SJSA1 (cell line): ENCODE results near the gene SLC6A17. TPM values are rescaled to one million over a fixed set of nuclear protein-coding genes. Genes with fewer than 3 reads are reported as not detected.

Experiments
- DNase-seq, 2 experiments: peaks; one replicate each; pipeline ENCODE4 v3.0.0-alpha.2; 2015 to 2020; ENCODE audit warnings: low spot score in 2 of 2, low read depth in 1 of 2
- H3K27ac ChIP-seq: fragments of 250-450 bp; sonication (Bioruptor Pico); 2 replicates; pipeline ENCODE4 v1.5.1; 2020; ENCODE audit warnings: mild to moderate bottlenecking, moderate library complexity
- H3K27me3 ChIP-seq: fragments of 250-450 bp; sonication (Bioruptor Pico); replicated peaks from 2 replicates; pipeline ENCODE4 v1.5.1; 2020; ENCODE audit warnings: mild to moderate bottlenecking, moderate library complexity
- H3K36me3 ChIP-seq: fragments of 250-450 bp; sonication (Bioruptor Pico); 2 replicates; pipeline ENCODE4 v1.5.1; 2020; ENCODE audit warnings: mild to moderate bottlenecking
- H3K4me1 ChIP-seq: fragments of 250-450 bp; sonication (Bioruptor Pico); replicated peaks from 2 replicates; pipeline ENCODE4 v1.6.1; 2021; ENCODE audit warnings: mild to moderate bottlenecking
- H3K4me3 ChIP-seq: fragments of 250-450 bp; sonication (Bioruptor Pico); 2 replicates; pipeline ENCODE4 v1.5.1; 2020; ENCODE audit warnings: mild to moderate bottlenecking
- H3K9me3 ChIP-seq: fragments of 250-450 bp; sonication (Bioruptor Pico); replicated peaks from 2 replicates; pipeline ENCODE4 v1.5.1; 2020; ENCODE audit warnings: mild to moderate bottlenecking
- total RNA-seq: library from RNA; depleted of rRNA; stranded (reverse); fragments of >200 nt; shearing (Covaris generic); gene quantifications from 2 replicates; pipeline ENCODE4 v1.2.3, GENCODE V29; 2014

The SLC6A17 gene
- total RNA-seq, 1 experiment from 2014 or later: 2.1 TPM

DNA sequence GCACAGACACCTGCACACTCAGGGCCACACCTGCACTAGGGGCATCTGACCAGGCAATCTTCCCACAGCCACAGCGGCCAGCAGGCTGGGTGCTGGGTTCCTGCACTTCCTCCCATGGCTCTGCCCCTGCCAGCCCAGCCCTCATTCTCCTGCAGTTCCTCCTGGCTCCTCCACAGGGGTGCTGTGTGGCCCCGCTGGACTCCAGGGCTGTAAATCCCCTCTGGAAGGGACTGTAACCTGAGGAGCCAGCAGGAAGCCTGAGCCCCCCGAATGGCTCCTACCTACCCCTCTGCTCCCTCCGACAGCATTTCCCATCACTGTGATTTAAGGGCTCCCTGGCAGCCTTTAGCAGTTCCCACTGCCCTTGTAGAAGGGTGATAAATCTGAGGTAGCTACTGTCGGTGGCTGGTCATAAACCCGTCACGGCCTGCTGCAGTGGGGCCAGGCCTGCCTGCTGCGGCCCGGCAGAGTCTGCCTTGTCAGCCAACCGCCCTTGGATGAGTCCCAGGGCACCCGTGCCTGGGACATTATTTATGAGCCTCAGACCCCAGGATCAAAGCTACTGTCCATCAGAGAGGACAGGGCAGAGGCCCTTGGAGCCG is 29.2 kb upstream of the SLC6A17 start:
- Histone ChIP-seq H3K27ac (no peak overlapping the region), H3K4me1 (no peaks in the 10 kb centered on the region), H3K4me3 (no peak overlapping the region), H3K9me3 (0 out of 2 replicates have a peak, but pooled peaks cover 3% of the 10 kb centered on the region), H3K36me3 (no peaks in the 10 kb centered on the region), H3K27me3 (peaks cover 6% of the 10 kb centered on the region)
- DNase-seq: no peak

GRCh38 chr1:110123224-110123623 is 27.1 kb upstream of the SLC6A17 start:
- Histone ChIP-seq H3K27ac (no peak overlapping the region), H3K4me3 (no peak overlapping the region), H3K4me1 (no peaks in the 10 kb centered on the region)

GRCh38 chr1:110125810-110126209 is 24.5 kb upstream of the SLC6A17 start:
- Histone ChIP-seq H3K9me3 (0 out of 2 replicates have a peak, but pooled peaks cover 3% of the 10 kb centered on the region), H3K27ac (no peak overlapping the region), H3K4me1 (no peaks in the 10 kb centered on the region), H3K4me3 (no peak overlapping the region), H3K27me3 (peaks cover 6% of the 10 kb centered on the region), H3K36me3 (no peaks in the 10 kb centered on the region)
- DNase-seq: no peak

More at GRCh38 chr1:110123224-110123623, 27.1 kb upstream of the SLC6A17 start:
- Histone ChIP-seq H3K36me3 (no peaks in the 10 kb centered on the region), H3K27me3 (peaks cover 6% of the 10 kb centered on the region), H3K9me3 (0 out of 2 replicates have a peak, but pooled peaks cover 3% of the 10 kb centered on the region)
- no peak for DNase-seq

DNA sequence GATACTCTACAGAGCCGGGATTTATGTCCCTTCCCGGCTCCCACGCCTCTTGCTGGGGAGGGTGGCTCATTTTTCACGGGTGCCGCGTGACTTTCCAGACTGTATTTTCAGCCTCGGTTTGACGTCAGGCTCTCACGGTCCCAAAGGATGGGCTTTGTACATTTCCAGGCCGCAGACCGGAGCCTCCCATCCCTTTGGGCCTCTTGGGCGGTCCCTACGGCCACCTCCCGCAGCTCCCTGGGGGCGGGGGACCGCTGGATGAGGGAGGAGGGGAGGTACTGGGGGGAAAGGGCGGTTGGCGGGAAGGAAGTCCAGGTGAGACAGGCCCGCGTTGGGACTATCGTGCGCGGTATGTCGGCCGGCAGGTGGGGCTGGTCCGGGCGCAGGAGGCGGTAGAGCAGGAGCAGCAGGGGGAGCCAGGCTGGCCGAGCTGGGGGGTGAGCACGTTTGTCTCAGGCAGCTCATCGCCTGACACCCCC is 20.1 kb upstream of the SLC6A17 start:
- no peak for DNase-seq
- no peak overlapping the region for H3K27ac ChIP-seq
- no peaks in the 10 kb centered on the region; the same call in 1 of the 2 replicates for H3K27me3 ChIP-seq
- peaks cover 15% of the 10 kb centered on the region for H3K4me1 ChIP-seq
- no peak overlapping the region for H3K4me3 ChIP-seq
- no peaks in the 10 kb centered on the region for H3K9me3 ChIP-seq
- no peaks in the 10 kb centered on the region for H3K36me3 ChIP-seq

DNA sequence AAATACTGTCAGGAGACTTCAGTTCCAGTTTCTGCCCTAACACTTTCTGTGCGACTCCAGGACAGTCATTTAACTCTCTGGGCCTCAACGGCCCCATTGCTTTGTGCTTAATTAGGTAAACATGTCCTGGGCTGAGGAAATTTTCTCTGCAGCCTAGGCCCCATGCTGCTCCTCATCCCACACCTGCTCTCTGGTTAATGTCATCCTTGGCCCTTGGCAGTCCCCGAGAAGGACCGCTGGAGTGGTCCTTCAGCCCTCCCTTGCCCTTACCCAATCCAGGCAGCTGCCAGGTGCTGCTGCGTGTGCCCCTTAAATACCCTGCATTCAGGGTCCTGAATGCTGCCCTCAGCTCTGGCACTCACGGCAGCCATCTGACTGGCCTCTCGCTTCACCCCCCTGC is 19.3 kb upstream of the SLC6A17 start:
- no peak for DNase-seq
- no peak overlapping the region for H3K4me3 ChIP-seq
- no peaks in the 10 kb centered on the region; the same call in 1 of the 2 replicates for H3K27me3 ChIP-seq
- H3K4me1 ChIP-seq: peaks cover 15% of the 10 kb centered on the region
- H3K27ac ChIP-seq: no peak overlapping the region
- no peaks in the 10 kb centered on the region for H3K9me3 ChIP-seq
- no peaks in the 10 kb centered on the region for H3K36me3 ChIP-seq

GRCh38 chr1:110132682-110133081 is 17.6 kb upstream of the SLC6A17 start:
- Histone ChIP-seq H3K36me3 (no peaks in the 10 kb centered on the region), H3K4me1 (peaks cover 15% of the 10 kb centered on the region), H3K4me3 (no peak overlapping the region), H3K27ac (no peak overlapping the region), H3K9me3 (no peaks in the 10 kb centered on the region), H3K27me3 (no peaks in the 10 kb centered on the region; the same call in 1 of the 2 replicates)
- no peak for DNase-seq

DNA sequence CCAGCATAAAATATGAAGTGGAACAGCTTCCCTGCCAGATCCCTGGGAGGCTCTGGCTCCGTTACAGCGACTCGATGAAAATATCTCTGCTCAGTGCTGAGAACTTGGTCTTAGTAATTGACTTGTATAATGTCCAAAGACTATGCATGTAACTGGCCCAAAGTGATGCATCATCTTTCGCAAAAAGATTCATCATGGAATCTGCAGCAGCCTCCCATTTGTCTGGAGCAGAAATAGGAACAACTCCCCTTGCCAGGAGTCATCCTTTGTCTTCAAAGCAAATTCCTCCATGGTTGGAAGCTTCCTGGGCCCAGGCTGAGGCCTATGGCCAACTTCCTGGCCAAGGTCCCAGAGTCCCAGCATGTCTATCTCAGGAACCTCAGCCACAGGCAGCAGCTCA is 16.9 kb upstream of the SLC6A17 start:
- DNase-seq: no peak
- Histone ChIP-seq H3K27me3 (no peaks in the 10 kb centered on the region; the same call in 1 of the 2 replicates), H3K27ac (peak overlapping the region; percentile 22; the same call in 1 of the 2 replicates), H3K36me3 (no peaks in the 10 kb centered on the region), H3K4me3 (no peak overlapping the region), H3K9me3 (no peaks in the 10 kb centered on the region), H3K4me1 (peaks cover 15% of the 10 kb centered on the region)

DNA sequence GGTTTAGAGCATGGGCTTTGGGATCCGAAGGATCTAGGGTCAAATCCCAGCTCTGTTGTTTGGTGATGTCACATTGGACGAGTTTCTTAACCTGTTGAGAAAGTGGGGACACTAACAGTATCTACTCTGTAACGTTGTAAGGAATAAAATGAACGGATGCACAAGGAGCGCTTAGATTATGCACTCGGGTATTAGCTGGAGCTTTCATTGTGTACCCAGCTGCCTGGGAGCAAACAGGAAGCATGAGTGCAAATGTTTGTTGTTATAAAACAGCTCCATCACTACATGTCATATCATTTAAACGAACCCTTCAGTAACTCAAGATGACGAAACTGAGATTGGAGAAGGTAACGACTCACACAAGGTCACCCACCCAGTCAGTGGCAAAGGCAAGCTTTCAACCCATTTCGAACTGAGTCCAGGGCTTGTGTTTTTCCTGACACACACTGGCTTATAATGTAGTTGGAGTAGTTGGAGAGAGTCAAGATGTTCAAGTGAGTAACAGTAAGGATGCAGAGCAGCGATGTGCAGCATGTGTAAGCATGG is 16.2 kb upstream of the SLC6A17 start:
- Histone ChIP-seq H3K27ac (peak overlapping the region; percentile 22; the same call in 1 of the 2 replicates), H3K36me3 (no peaks in the 10 kb centered on the region), H3K9me3 (no peaks in the 10 kb centered on the region), H3K4me1 (peaks cover 15% of the 10 kb centered on the region), H3K4me3 (no peak overlapping the region), H3K27me3 (peaks cover 6% of the 10 kb centered on the region; the same call in 1 of the 2 replicates)
- DNase-seq: peak in 1 of 2 experiments; percentile 51

DNA sequence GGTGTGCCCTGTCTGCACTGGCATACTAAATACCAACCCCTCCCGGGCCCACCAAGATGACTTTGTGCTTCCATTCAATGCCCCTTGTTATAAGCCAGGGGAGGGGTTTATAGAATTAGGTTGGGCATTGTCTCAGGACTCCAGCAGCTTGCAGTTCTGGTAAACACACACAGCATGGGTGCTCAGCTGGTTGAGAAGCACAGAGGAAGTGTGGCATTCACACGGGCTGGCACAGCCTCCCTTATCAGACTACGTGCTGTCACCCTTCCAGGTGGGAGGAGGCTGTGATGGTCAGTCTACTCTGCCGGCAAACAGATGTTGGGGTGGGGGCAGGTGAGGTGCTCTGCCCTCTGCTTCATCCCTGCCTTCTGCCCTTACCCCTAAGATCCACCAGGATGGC is 15.0 kb upstream of the SLC6A17 start:
- peaks cover 15% of the 10 kb centered on the region; the same call in 1 of the 2 replicates for H3K27me3 ChIP-seq
- H3K27ac ChIP-seq: no peak overlapping the region
- no peaks in the 10 kb centered on the region for H3K36me3 ChIP-seq
- H3K4me1 ChIP-seq: peaks cover 15% of the 10 kb centered on the region
- no peak overlapping the region for H3K4me3 ChIP-seq
- H3K9me3 ChIP-seq: no peaks in the 10 kb centered on the region
- no peak for DNase-seq

- Histone ChIP-seq H3K4me1 (peaks cover 15% of the 10 kb centered on the region), H3K4me3 (no peak overlapping the region), H3K9me3 (no peaks in the 10 kb centered on the region), H3K36me3 (no peaks in the 10 kb centered on the region), H3K27me3 (peaks cover 16% of the 10 kb centered on the region; the same call in 1 of the 2 replicates), H3K27ac (no peak overlapping the region)
- DNase-seq: no peak
These were observed 14.6 kb upstream of the SLC6A17 start for GRCh38 chr1:110135666-110136065.

- no peak for DNase-seq
- no peak overlapping the region for H3K27ac ChIP-seq
- 0 out of 2 replicates have a peak, but pooled peaks cover 16% of the 10 kb centered on the region for H3K27me3 ChIP-seq
- H3K36me3 ChIP-seq: no peaks in the 10 kb centered on the region
- H3K4me1 ChIP-seq: peaks cover 15% of the 10 kb centered on the region
- H3K4me3 ChIP-seq: no peak overlapping the region
- H3K9me3 ChIP-seq: no peaks in the 10 kb centered on the region
These were observed 13.4 kb upstream of the SLC6A17 start for GRCh38 chr1:110136911-110137310.

DNA sequence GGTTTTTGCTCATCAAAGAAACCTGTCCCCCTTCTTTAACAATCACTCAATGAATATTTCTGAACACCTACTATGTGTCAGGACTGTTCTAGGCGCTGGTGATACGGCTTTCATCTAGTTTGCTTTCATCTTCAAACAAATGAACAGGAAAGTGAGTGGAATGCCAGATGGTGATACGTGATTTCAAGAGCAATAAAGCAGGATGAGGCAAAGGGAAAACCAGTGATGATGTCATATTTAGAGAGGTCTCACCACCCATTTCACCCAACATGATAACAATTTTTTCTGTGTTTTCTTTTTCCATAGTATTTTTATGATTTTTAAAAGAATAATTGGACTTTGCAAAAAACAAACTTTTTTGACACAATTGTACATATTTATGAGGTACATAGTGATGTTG is 11.3 kb upstream of the SLC6A17 start:
- peaks cover 20% of the 10 kb centered on the region; the same call in 1 of the 2 replicates for H3K27me3 ChIP-seq
- no peak for DNase-seq
- H3K27ac ChIP-seq: no peak overlapping the region

DNA sequence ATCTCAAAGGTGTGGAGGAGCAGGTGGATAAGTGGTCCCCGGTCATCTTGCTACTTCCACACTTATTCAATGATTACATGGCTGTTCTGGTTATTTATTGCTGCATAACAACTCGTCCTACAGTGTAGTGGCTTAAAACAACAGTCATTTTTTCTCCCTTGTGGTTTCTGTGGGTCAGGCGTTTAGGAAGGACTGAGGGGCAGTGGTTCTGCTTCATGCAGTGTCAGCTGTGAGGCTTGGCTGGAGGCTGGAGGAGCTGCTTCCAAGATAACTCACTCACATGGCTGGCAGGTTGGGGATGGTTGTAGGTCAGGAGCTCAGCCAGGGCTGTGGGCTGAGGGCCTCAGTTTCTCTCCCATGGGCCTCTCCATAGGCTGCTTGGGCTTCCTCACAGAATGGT is 5.9 kb upstream of the SLC6A17 start:
- H3K27me3 ChIP-seq: peaks cover 27% of the 10 kb centered on the region
- no peaks in the 10 kb centered on the region for H3K36me3 ChIP-seq
- H3K9me3 ChIP-seq: no peaks in the 10 kb centered on the region; the same call in 1 of the 2 replicates
- no peak overlapping the region for H3K4me3 ChIP-seq
- DNase-seq: no peak
- peaks cover 7% of the 10 kb centered on the region for H3K4me1 ChIP-seq
- no peak overlapping the region for H3K27ac ChIP-seq

More for the DNA sequence above, 11.3 kb upstream of the SLC6A17 start:
- peaks cover 9% of the 10 kb centered on the region for H3K4me1 ChIP-seq
- no peaks in the 10 kb centered on the region for H3K9me3 ChIP-seq
- no peaks in the 10 kb centered on the region for H3K36me3 ChIP-seq
- no peak overlapping the region for H3K4me3 ChIP-seq

- H3K36me3 ChIP-seq: no peaks in the 10 kb centered on the region
- DNase-seq: peak in 1 of 2 experiments; percentile 27
- H3K4me1 ChIP-seq: peaks cover 36% of the 10 kb centered on the region
- H3K9me3 ChIP-seq: peaks cover 8% of the 10 kb centered on the region
- H3K27me3 ChIP-seq: peaks cover 25% of the 10 kb centered on the region
- H3K4me3 ChIP-seq: no peak overlapping the region
- no peak overlapping the region for H3K27ac ChIP-seq
These were observed 1.3 kb upstream of the SLC6A17 start for GRCh38 chr1:110148961-110149360.
